Endothelial cell of umbilical vein (primary cell): ENCODE results near the gene TRPM5. TPM values are rescaled to one million over a fixed set of nuclear protein-coding genes. Genes with fewer than 3 reads are reported as not detected.

Source experiments
- BruUV-seq: library from RNA; stranded (reverse); fragments of 400-500 nt; replicated peaks from 2 replicates; lab custom pipeline; 2021; lab: Mats Ljungman, UMichigan
- CTCF ChIA-PET: fragments of 300-600, 350-600 bp; sonication (Branson Sonifier 250); formaldehyde crosslinking; loops from one replicate; lab custom pipeline; 2021; ENCODE audit warnings: antibody characterized with exemption, inconsistent platforms; lab: Charles Lee
- POLR2A ChIA-PET: fragments of 300-600, 350-600 bp; sonication (Branson Sonifier 250); formaldehyde crosslinking; loops from one replicate; lab custom pipeline; 2021; ENCODE audit warnings: antibody characterized with exemption, inconsistent platforms; lab: Charles Lee
- DNase-seq: peaks from one replicate; pipeline ENCODE4 v3.0.0-alpha.2; 2011; ENCODE audit warnings: low read depth, low spot score
- FAIRE-seq: peaks from 2 replicates; lab custom pipeline; 2011; peaks lifted over from hg19 to GRCh38; lab: Jason Lieb, UNC
- H2AFZ ChIP-seq: 2 replicates; pipeline ENCODE4 v1.6.0; 2012; ENCODE audit warnings: low read depth, low read length, control low read depth, inconsistent platforms
- H3K27ac ChIP-seq: 2 replicates; pipeline ENCODE4 v1.5.1; 2011; ENCODE audit warnings: low read depth, mild to moderate bottlenecking, control low read depth, low read length, moderate library complexity; ENCODE audit not compliant: insufficient read depth
- H3K27me3 ChIP-seq, 2 experiments: 2 replicates each; pipeline versions ENCODE4 v1.6.0 to v1.6.1; 2011; ENCODE audit warnings: low read length in 2 of 2, mixed read lengths in 1 of 2; ENCODE audit not compliant: control insufficient read depth in 2 of 2, insufficient read depth in 2 of 2
- H3K36me3 ChIP-seq, 2 experiments: 2 replicates in 1 of 2; 3 replicates in 1 of 2; pipeline ENCODE4 v1.5.1; 2011; ENCODE audit warnings: low read length in 2 of 2, mild to moderate bottlenecking in 1 of 2, moderate library complexity in 1 of 2; ENCODE audit not compliant: control insufficient read depth in 2 of 2, insufficient read depth in 2 of 2; ENCODE audit errors: extremely low read depth in 1 of 2
- H3K4me1 ChIP-seq: 3 replicates; pipeline ENCODE4 v1.5.1; 2011; ENCODE audit warnings: mild to moderate bottlenecking, low read length; ENCODE audit not compliant: control insufficient read depth, insufficient read depth; ENCODE audit errors: extremely low read depth
- H3K4me2 ChIP-seq: 2 replicates; pipeline ENCODE4 v1.6.1; 2011; ENCODE audit warnings: low read length, control low read depth, mixed read lengths; ENCODE audit not compliant: insufficient read depth
- H3K4me3 ChIP-seq, 3 experiments: fragments of 200-600 bp in 1 of 3; sonication (generic), shearing (Covaris generic) in 1 of 3; replicated peaks in 1 of 3; 2 replicates each; pipeline ENCODE4 v1.5.1; 2011 to 2016; ENCODE audit warnings: control low read depth in 3 of 3, low read length in 3 of 3, mild to moderate bottlenecking in 2 of 3, inconsistent platforms in 1 of 3, low read depth in 1 of 3, moderate library complexity in 1 of 3; ENCODE audit not compliant: insufficient read depth in 1 of 3
- H3K79me2 ChIP-seq: 2 replicates; pipeline ENCODE4 v1.6.0; 2012; ENCODE audit warnings: low read length, inconsistent platforms; ENCODE audit not compliant: control insufficient read depth, insufficient read depth
- H3K9ac ChIP-seq: replicated peaks from 2 replicates; pipeline ENCODE3; 2011; ENCODE audit warnings: low read length, control low read depth; ENCODE audit not compliant: insufficient read depth; ENCODE audit errors: extremely low read depth
- H3K9me1 ChIP-seq: replicated peaks from 3 replicates; pipeline ENCODE4 v1.6.0; 2011; ENCODE audit warnings: mild to moderate bottlenecking, low read length; ENCODE audit not compliant: control insufficient read depth, insufficient read depth; ENCODE audit errors: extremely low read depth
- H3K9me3 ChIP-seq: replicated peaks from 2 replicates; pipeline ENCODE4 v1.5.1; 2012; ENCODE audit warnings: low read length, inconsistent platforms; ENCODE audit not compliant: control insufficient read depth, insufficient read depth
- H4K20me1 ChIP-seq: replicated peaks from 2 replicates; pipeline ENCODE3; 2011; ENCODE audit warnings: mild to moderate bottlenecking, low read length; ENCODE audit not compliant: control insufficient read depth, insufficient read depth; ENCODE audit errors: extremely low read depth
- CTCF ChIP-seq, 2 donors: IDR thresholded peaks; 1 replicate in 1 of 2; 2 replicates in 1 of 2; pipeline ENCODE4 v1.5.1; 2011; ENCODE audit warnings: low read length in 2 of 2, mild to moderate bottlenecking in 2 of 2, moderate library complexity in 2 of 2, control low read depth in 1 of 2, inconsistent platforms in 1 of 2, low read depth in 1 of 2; ENCODE audit not compliant: insufficient read depth in 1 of 2; ENCODE audit errors: extremely low read depth in 1 of 2
- EZH2 ChIP-seq: IDR thresholded peaks from 2 replicates; pipeline ENCODE4 v1.6.1; 2012; ENCODE audit warnings: borderline replicate concordance, low read depth, mild to moderate bottlenecking, moderate library complexity, low read length, inconsistent platforms; ENCODE audit not compliant: severe bottlenecking
- FOS ChIP-seq: IDR thresholded peaks from 2 replicates; pipeline ENCODE4 v1.6.1; 2011; ENCODE audit warnings: mild to moderate bottlenecking, low read length, moderate library complexity, borderline replicate concordance; ENCODE audit not compliant: insufficient read depth
- GATA2 ChIP-seq: IDR thresholded peaks from 2 replicates; pipeline ENCODE4 v1.7.0; 2011; ENCODE audit warnings: low read depth, mild to moderate bottlenecking, moderate library complexity, mixed read lengths, low read length; ENCODE audit not compliant: insufficient read length, insufficient read depth
- JUN ChIP-seq: IDR thresholded peaks from 2 replicates; pipeline ENCODE4 v1.6.1; 2011; ENCODE audit warnings: borderline replicate concordance, low read depth; ENCODE audit not compliant: insufficient read length, insufficient read depth
- MAX ChIP-seq: IDR thresholded peaks from 2 replicates; pipeline ENCODE4 v1.6.1; 2011; ENCODE audit not compliant: insufficient read depth, insufficient read length
- MYC ChIP-seq: IDR thresholded peaks from one replicate; pipeline ENCODE4 v1.6.1; 2011; ENCODE audit warnings: mild to moderate bottlenecking, low read depth, low read length
- POLR2A ChIP-seq: IDR thresholded peaks from 2 replicates; pipeline ENCODE4 v1.6.1; 2012; ENCODE audit warnings: low read depth, mild to moderate bottlenecking, control low read depth, low read length
- POLR2AphosphoS5 ChIP-seq: IDR thresholded peaks from 2 replicates; pipeline ENCODE4 v1.6.1; 2012; ENCODE audit warnings: low read depth, mild to moderate bottlenecking, control low read depth, low read length, moderate library complexity; ENCODE audit not compliant: insufficient read depth
- dilution Hi-C: fragments of 300-500 bp; cut with MboI; formaldehyde crosslinking; loops from one replicate; pipeline ENCODE4 v1.15.0; 2019; ENCODE audit warnings: low sequenced_read_pairs; ENCODE audit not compliant: extremely low pct_ligation_motif_present
- intact Hi-C: fragments of 100-400 bp; cut with micrococcal nuclease; formaldehyde crosslinking; loops from one replicate; pipeline ENCODE4 v1.10.0; 2022
- polyA plus RNA-seq, 4 experiments: library from polyadenylated mRNA; depleted of rRNA in 3 of 4; stranded (reverse) in 3 of 4; unstranded in 1 of 4; fragments of >200 nt; gene quantifications; 2 replicates each; pipeline versions ENCODE4 v1.2.1 to v1.2.3, GENCODE V29; 2011 to 2012; ENCODE audit warnings: missing spikeins in 1 of 4
- total RNA-seq: library from RNA; stranded (reverse); gene quantifications from 2 replicates; pipeline ENCODE4 v1.2.3, GENCODE V29; 2021

The TRPM5 gene
- total and polyA plus RNA-seq, 2 donors (not counting 3 experiments of a cell fraction or from before 2014, with no cell fraction given), result not detected

GRCh38 chr11:2463766-2464277 lies 19.5 kb upstream of the TRPM5 start:
- intact Hi-C loops, result no loop called here
- TF ChIP-seq MYC (no peak), POLR2AphosphoS5 (no peak), POLR2A (no peak), FOS (no peak), GATA2 (no peak), MAX (no peak), CTCF (IDR thresholded peaks at IDR 0.05; ENCODE audit: extremely low read depth in 1 of 2, insufficient read depth in 1 of 2, low read depth in 1 of 2, low read length in 2 of 2) (no peak), EZH2 (no peak), JUN (no peak)
- H2AFZ ChIP-seq, result no peak overlapping the region
- H3K9ac ChIP-seq, result no peak overlapping the region
- no peaks in the 10 kb centered on the region for H4K20me1 ChIP-seq
- no peak overlapping the region for H3K4me3 ChIP-seq
- no peak overlapping the region for H3K4me2 ChIP-seq
- ChIA-PET POLR2A (no interaction called here), CTCF (interaction anchor here (1.1 kb wide), 1 partner anchor 68 kb away, joined by 3 read pairs; no protein-coding TSS in a partner anchor)
- no peaks in the 10 kb centered on the region for H3K9me3 ChIP-seq
- DNase-seq (no peak), FAIRE-seq (no peak)
- no peaks in the 10 kb centered on the region for H3K9me1 ChIP-seq
- BruUV-seq, result no TSS peak
- H3K4me1 ChIP-seq, result no peaks in the 10 kb centered on the region
- dilution Hi-C loops, result no loop called here
- no peak overlapping the region for H3K27ac ChIP-seq
- no peaks in the 10 kb centered on the region for H3K27me3 ChIP-seq
- H3K79me2 ChIP-seq, result no peaks in the 10 kb centered on the region
- H3K36me3 ChIP-seq, result no peaks in the 10 kb centered on the region
